Endothelial cell of umbilical vein (primary cell): ENCODE data around the gene PDE4B. TPM values are rescaled to one million over a fixed set of nuclear protein-coding genes. Genes with fewer than 3 reads are reported as not detected.

Experiments used
- BruUV-seq: library from RNA; stranded (reverse); fragments of 400-500 nt; replicated peaks from 2 replicates; lab custom pipeline; 2021; lab: Mats Ljungman, UMichigan
- CTCF ChIA-PET: fragments of 300-600, 350-600 bp; sonication (Branson Sonifier 250); formaldehyde crosslinking; loops from one replicate; lab custom pipeline; 2021; ENCODE audit warnings: antibody characterized with exemption, inconsistent platforms; lab: Charles Lee
- POLR2A ChIA-PET: fragments of 300-600, 350-600 bp; sonication (Branson Sonifier 250); formaldehyde crosslinking; loops from one replicate; lab custom pipeline; 2021; ENCODE audit warnings: antibody characterized with exemption, inconsistent platforms; lab: Charles Lee
- DNase-seq: peaks from one replicate; pipeline ENCODE4 v3.0.0-alpha.2; 2011; ENCODE audit warnings: low read depth, low spot score
- FAIRE-seq: peaks from 2 replicates; lab custom pipeline; 2011; peaks lifted over from hg19 to GRCh38; lab: Jason Lieb, UNC
- H2AFZ ChIP-seq: 2 replicates; pipeline ENCODE4 v1.6.0; 2012; ENCODE audit warnings: low read depth, low read length, control low read depth, inconsistent platforms
- H3K27ac ChIP-seq: 2 replicates; pipeline ENCODE4 v1.5.1; 2011; ENCODE audit warnings: low read depth, mild to moderate bottlenecking, control low read depth, low read length, moderate library complexity; ENCODE audit not compliant: insufficient read depth
- H3K27me3 ChIP-seq, 2 experiments: 2 replicates each; pipeline versions ENCODE4 v1.6.0 to v1.6.1; 2011; ENCODE audit warnings: low read length in 2 of 2, mixed read lengths in 1 of 2; ENCODE audit not compliant: control insufficient read depth in 2 of 2, insufficient read depth in 2 of 2
- H3K36me3 ChIP-seq, 2 experiments: 2 replicates in 1 of 2; 3 replicates in 1 of 2; pipeline ENCODE4 v1.5.1; 2011; ENCODE audit warnings: low read length in 2 of 2, mild to moderate bottlenecking in 1 of 2, moderate library complexity in 1 of 2; ENCODE audit not compliant: control insufficient read depth in 2 of 2, insufficient read depth in 2 of 2; ENCODE audit errors: extremely low read depth in 1 of 2
- H3K4me1 ChIP-seq: 3 replicates; pipeline ENCODE4 v1.5.1; 2011; ENCODE audit warnings: mild to moderate bottlenecking, low read length; ENCODE audit not compliant: control insufficient read depth, insufficient read depth; ENCODE audit errors: extremely low read depth
- H3K4me2 ChIP-seq: 2 replicates; pipeline ENCODE4 v1.6.1; 2011; ENCODE audit warnings: low read length, control low read depth, mixed read lengths; ENCODE audit not compliant: insufficient read depth
- H3K4me3 ChIP-seq, 3 experiments: fragments of 200-600 bp in 1 of 3; sonication (generic), shearing (Covaris generic) in 1 of 3; replicated peaks in 1 of 3; 2 replicates each; pipeline ENCODE4 v1.5.1; 2011 to 2016; ENCODE audit warnings: control low read depth in 3 of 3, low read length in 3 of 3, mild to moderate bottlenecking in 2 of 3, inconsistent platforms in 1 of 3, low read depth in 1 of 3, moderate library complexity in 1 of 3; ENCODE audit not compliant: insufficient read depth in 1 of 3
- H3K79me2 ChIP-seq: 2 replicates; pipeline ENCODE4 v1.6.0; 2012; ENCODE audit warnings: low read length, inconsistent platforms; ENCODE audit not compliant: control insufficient read depth, insufficient read depth
- H3K9ac ChIP-seq: replicated peaks from 2 replicates; pipeline ENCODE3; 2011; ENCODE audit warnings: low read length, control low read depth; ENCODE audit not compliant: insufficient read depth; ENCODE audit errors: extremely low read depth
- H3K9me1 ChIP-seq: replicated peaks from 3 replicates; pipeline ENCODE4 v1.6.0; 2011; ENCODE audit warnings: mild to moderate bottlenecking, low read length; ENCODE audit not compliant: control insufficient read depth, insufficient read depth; ENCODE audit errors: extremely low read depth
- H3K9me3 ChIP-seq: replicated peaks from 2 replicates; pipeline ENCODE4 v1.5.1; 2012; ENCODE audit warnings: low read length, inconsistent platforms; ENCODE audit not compliant: control insufficient read depth, insufficient read depth
- H4K20me1 ChIP-seq: replicated peaks from 2 replicates; pipeline ENCODE3; 2011; ENCODE audit warnings: mild to moderate bottlenecking, low read length; ENCODE audit not compliant: control insufficient read depth, insufficient read depth; ENCODE audit errors: extremely low read depth
- EZH2 ChIP-seq: IDR thresholded peaks from 2 replicates; pipeline ENCODE4 v1.6.1; 2012; ENCODE audit warnings: borderline replicate concordance, low read depth, mild to moderate bottlenecking, moderate library complexity, low read length, inconsistent platforms; ENCODE audit not compliant: severe bottlenecking
- FOS ChIP-seq: IDR thresholded peaks from 2 replicates; pipeline ENCODE4 v1.6.1; 2011; ENCODE audit warnings: mild to moderate bottlenecking, low read length, moderate library complexity, borderline replicate concordance; ENCODE audit not compliant: insufficient read depth
- GATA2 ChIP-seq: IDR thresholded peaks from 2 replicates; pipeline ENCODE4 v1.7.0; 2011; ENCODE audit warnings: low read depth, mild to moderate bottlenecking, moderate library complexity, mixed read lengths, low read length; ENCODE audit not compliant: insufficient read length, insufficient read depth
- JUN ChIP-seq: IDR thresholded peaks from 2 replicates; pipeline ENCODE4 v1.6.1; 2011; ENCODE audit warnings: borderline replicate concordance, low read depth; ENCODE audit not compliant: insufficient read length, insufficient read depth
- MYC ChIP-seq: IDR thresholded peaks from one replicate; pipeline ENCODE4 v1.6.1; 2011; ENCODE audit warnings: mild to moderate bottlenecking, low read depth, low read length
- POLR2A ChIP-seq: IDR thresholded peaks from 2 replicates; pipeline ENCODE4 v1.6.1; 2012; ENCODE audit warnings: low read depth, mild to moderate bottlenecking, control low read depth, low read length
- POLR2AphosphoS5 ChIP-seq: IDR thresholded peaks from 2 replicates; pipeline ENCODE4 v1.6.1; 2012; ENCODE audit warnings: low read depth, mild to moderate bottlenecking, control low read depth, low read length, moderate library complexity; ENCODE audit not compliant: insufficient read depth
- dilution Hi-C: fragments of 300-500 bp; cut with MboI; formaldehyde crosslinking; loops from one replicate; pipeline ENCODE4 v1.15.0; 2019; ENCODE audit warnings: low sequenced_read_pairs; ENCODE audit not compliant: extremely low pct_ligation_motif_present
- intact Hi-C: fragments of 100-400 bp; cut with micrococcal nuclease; formaldehyde crosslinking; loops from one replicate; pipeline ENCODE4 v1.10.0; 2022
- polyA plus RNA-seq, 4 experiments: library from polyadenylated mRNA; depleted of rRNA in 3 of 4; stranded (reverse) in 3 of 4; unstranded in 1 of 4; fragments of >200 nt; gene quantifications; 2 replicates each; pipeline versions ENCODE4 v1.2.1 to v1.2.3, GENCODE V29; 2011 to 2012; ENCODE audit warnings: missing spikeins in 1 of 4
- total RNA-seq: library from RNA; stranded (reverse); gene quantifications from 2 replicates; pipeline ENCODE4 v1.2.3, GENCODE V29; 2021
- TF ChIP-seq, protein P1 (sequence below), 2 donors: IDR thresholded peaks; 1 replicate in 1 of 2; 2 replicates in 1 of 2; pipeline ENCODE4 v1.5.1; 2011; ENCODE audit warnings: low read length in 2 of 2, mild to moderate bottlenecking in 2 of 2, moderate library complexity in 2 of 2, control low read depth in 1 of 2, inconsistent platforms in 1 of 2, low read depth in 1 of 2; ENCODE audit not compliant: insufficient read depth in 1 of 2; ENCODE audit errors: extremely low read depth in 1 of 2
- TF ChIP-seq, protein P2 (sequence below): IDR thresholded peaks from 2 replicates; pipeline ENCODE4 v1.6.1; 2011; ENCODE audit not compliant: insufficient read depth, insufficient read length

Gene PDE4B
- total and polyA plus RNA-seq, 2 donors (not counting 3 experiments of a cell fraction or from before 2014, with no cell fraction given), result 63.5 to 69.8 TPM

DNA sequence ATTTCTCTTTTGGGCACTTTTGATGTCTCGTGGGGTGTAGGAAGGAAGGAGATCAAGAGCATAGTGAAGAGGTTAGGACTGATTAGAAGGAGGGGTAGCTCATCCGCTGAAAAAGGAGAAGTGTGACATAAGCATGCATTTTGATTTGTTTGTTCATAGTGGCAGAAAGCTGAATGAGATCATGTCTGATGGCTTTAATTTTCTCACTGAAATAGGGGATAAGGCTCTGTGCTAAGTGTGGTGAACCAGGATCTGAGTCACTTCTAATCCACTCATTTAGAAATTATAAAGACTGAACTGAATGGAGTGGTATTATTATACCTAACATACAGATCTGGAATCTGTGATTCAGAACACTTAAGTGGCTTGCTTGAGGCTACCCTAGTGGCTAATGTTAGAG is 344.5 kb downstream of the PDE4B start:
- H3K27ac ChIP-seq, result no peak overlapping the region
- no peak overlapping the region for H3K4me2 ChIP-seq
- intact Hi-C loops, result no loop called here
- no peak overlapping the region for H3K4me3 ChIP-seq
- no peaks in the 10 kb centered on the region for H4K20me1 ChIP-seq
- FAIRE-seq (no peak), DNase-seq (no peak)
- CTCF ChIA-PET, result interaction anchor here (0.7 kb wide), 2 partner anchors 11 to 81 kb away, joined by 3 read pairs; no protein-coding TSS in a partner anchor
- POLR2A ChIA-PET, result no interaction called here
- BruUV-seq, result no TSS peak
- no peak overlapping the region for H3K9ac ChIP-seq
- H3K27me3 ChIP-seq, result no peaks in the 10 kb centered on the region
- H3K36me3 ChIP-seq, result no peaks in the 10 kb centered on the region
- H3K79me2 ChIP-seq, result no peaks in the 10 kb centered on the region
- TF ChIP-seq, protein P1, sequence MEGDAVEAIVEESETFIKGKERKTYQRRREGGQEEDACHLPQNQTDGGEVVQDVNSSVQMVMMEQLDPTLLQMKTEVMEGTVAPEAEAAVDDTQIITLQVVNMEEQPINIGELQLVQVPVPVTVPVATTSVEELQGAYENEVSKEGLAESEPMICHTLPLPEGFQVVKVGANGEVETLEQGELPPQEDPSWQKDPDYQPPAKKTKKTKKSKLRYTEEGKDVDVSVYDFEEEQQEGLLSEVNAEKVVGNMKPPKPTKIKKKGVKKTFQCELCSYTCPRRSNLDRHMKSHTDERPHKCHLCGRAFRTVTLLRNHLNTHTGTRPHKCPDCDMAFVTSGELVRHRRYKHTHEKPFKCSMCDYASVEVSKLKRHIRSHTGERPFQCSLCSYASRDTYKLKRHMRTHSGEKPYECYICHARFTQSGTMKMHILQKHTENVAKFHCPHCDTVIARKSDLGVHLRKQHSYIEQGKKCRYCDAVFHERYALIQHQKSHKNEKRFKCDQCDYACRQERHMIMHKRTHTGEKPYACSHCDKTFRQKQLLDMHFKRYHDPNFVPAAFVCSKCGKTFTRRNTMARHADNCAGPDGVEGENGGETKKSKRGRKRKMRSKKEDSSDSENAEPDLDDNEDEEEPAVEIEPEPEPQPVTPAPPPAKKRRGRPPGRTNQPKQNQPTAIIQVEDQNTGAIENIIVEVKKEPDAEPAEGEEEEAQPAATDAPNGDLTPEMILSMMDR (IDR thresholded peaks at IDR 0.05; ENCODE audit: extremely low read depth in 1 of 2, insufficient read depth in 1 of 2, low read depth in 1 of 2, low read length in 2 of 2), result no peak
- TF ChIP-seq MYC (no peak), JUN (no peak), POLR2A (no peak), GATA2 (no peak), EZH2 (no peak), FOS (no peak), POLR2AphosphoS5 (no peak)
- TF ChIP-seq, protein P2, sequence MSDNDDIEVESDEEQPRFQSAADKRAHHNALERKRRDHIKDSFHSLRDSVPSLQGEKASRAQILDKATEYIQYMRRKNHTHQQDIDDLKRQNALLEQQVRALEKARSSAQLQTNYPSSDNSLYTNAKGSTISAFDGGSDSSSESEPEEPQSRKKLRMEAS, result no peak
- no peak overlapping the region for H2AFZ ChIP-seq
- no peaks in the 10 kb centered on the region for H3K9me1 ChIP-seq
- no peaks in the 10 kb centered on the region for H3K4me1 ChIP-seq
- dilution Hi-C loops, result no loop called here
- H3K9me3 ChIP-seq, result no peaks in the 10 kb centered on the region
